Skeletal muscle cell (primary cell): ENCODE data around the gene PPL.
"Not testable (repeated sequence)": the region's sequence is repeated elsewhere in the genome, so short reads cannot be mapped to it uniquely, and the experiment has no call there.

Experiments used
- DNase-seq: peaks from one replicate; pipeline ENCODE4 v3.0.0-alpha.2; 2010; ENCODE audit warnings: low read depth
- H3K4me3 ChIP-seq: 2 replicates; pipeline ENCODE4 v1.5.1; 2011; ENCODE audit warnings: low read depth, mild to moderate bottlenecking, control low read depth, low read length, moderate library complexity

The PPL gene

GRCh38 chr16:4962716-4963115 is 25.8 kb upstream of the PPL start:
- no peak for DNase-seq
- no peak overlapping the region for H3K4me3 ChIP-seq

- H3K4me3 ChIP-seq: no peak overlapping the region
- no peak for DNase-seq
Measured at GRCh38 chr16:4960579-4960978, 23.6 kb upstream of the PPL start.

- H3K4me3 ChIP-seq: peak overlapping the region; percentile 36
- DNase-seq: no peak
Measured at GRCh38 chr16:4958510-4959438, 21.8 kb upstream of the PPL start.

GRCh38 chr16:4957720-4958509 is 21.0 kb upstream of the PPL start, which contains the start of gene SEC14L5:
Gene SEC14L5, plus strand, starts transcription at chr16:4958330. Its CDS starts 994 bp downstream, at chr16:4959324.
- peak within 1 kb of the TSS; percentile 57 for H3K4me3 ChIP-seq
- DNase-seq: peak; percentile 90

GRCh38 chr16:4957420-4957719 is 20.4 kb upstream of the PPL start:
- DNase-seq: no peak
- H3K4me3 ChIP-seq: peak overlapping the region; percentile 57

- no peak for DNase-seq
- H3K4me3 ChIP-seq: no peak overlapping the region
Measured at GRCh38 chr16:4954714-4955113, 17.8 kb upstream of the PPL start.

- H3K4me3 ChIP-seq, DNase-seq: not testable (repeated sequence)
Measured at GRCh38 chr16:4951583-4951982, 14.6 kb upstream of the PPL start.

GRCh38 chr16:4949986-4950385 is 13.0 kb upstream of the PPL start:
- no peak for DNase-seq
- no peak overlapping the region for H3K4me3 ChIP-seq

GRCh38 chr16:4948903-4949766 is 12.2 kb upstream of the PPL start:
- H3K4me3 ChIP-seq: no peak overlapping the region
- no peak for DNase-seq

- no peak overlapping the region for H3K4me3 ChIP-seq
- no peak for DNase-seq
Measured at GRCh38 chr16:4947722-4948503, 11.0 kb upstream of the PPL start.

- DNase-seq: no peak
- no peak overlapping the region for H3K4me3 ChIP-seq
Measured at GRCh38 chr16:4946917-4947316, 10.0 kb upstream of the PPL start.

- no peak overlapping the region for H3K4me3 ChIP-seq
- DNase-seq: no peak
Measured at GRCh38 chr16:4945560-4946502, 8.9 kb upstream of the PPL start.

GRCh38 chr16:4944333-4945281 is 7.7 kb upstream of the PPL start:
- DNase-seq: peak; percentile 98
- H3K4me3 ChIP-seq: no peak overlapping the region

GRCh38 chr16:4942481-4942880 is 5.5 kb upstream of the PPL start:
- no peak overlapping the region for H3K4me3 ChIP-seq
- DNase-seq: no peak

- DNase-seq: no peak
- H3K4me3 ChIP-seq: no peak overlapping the region
Measured at GRCh38 chr16:4940719-4941118, 3.8 kb upstream of the PPL start.

- no peak for DNase-seq
- no peak overlapping the region for H3K4me3 ChIP-seq
Measured at GRCh38 chr16:4938683-4939030, 1.7 kb upstream of the PPL start.
